Prostate gland (tissue), 2 donors: ENCODE results near the gene DENND4B.

Experiments used
- CTCF ChIP-seq, 4 experiments: fragments of 200-600 bp in 2 of 4; fragments of 450-650 bp in 2 of 4; sonication (generic) in 2 of 4; IDR thresholded peaks; 1 replicate in 3 of 4; 2 replicates in 1 of 4; pipeline ENCODE4 v1.5.1; 2016 to 2019; ENCODE audit warnings: antibody characterized with exemption in 4 of 4, mild to moderate bottlenecking in 2 of 4, moderate library complexity in 2 of 4
- POLR2AphosphoS5 ChIP-seq: sonication (generic); formaldehyde crosslinking; IDR thresholded peaks from one replicate; pipeline ENCODE4 v1.6.1; 2017; ENCODE audit warnings: antibody characterized with exemption

GRCh38 chr1:153985341-153985912 lies 38.9 kb upstream of the DENND4B start:
- TF ChIP-seq CTCF (IDR thresholded peaks at IDR 0.05) (no peak), POLR2AphosphoS5 (no peak)
